Lower lobe of right lung (tissue), 2 donors: Measurements from ENCODE around the gene ELOVL7. TPM values are rescaled to one million over a fixed set of nuclear protein-coding genes. Genes with fewer than 3 reads are reported as not detected.
A peak's percentile ranks its signal among the peaks of the same experiment; 100 is the strongest.
"Not testable (repeated sequence)": the region's sequence is repeated elsewhere in the genome, so short reads cannot be mapped to it uniquely, and the experiment has no call there.

Experiments used
- ATAC-seq, 2 donors: fragments of 200-7000 bp; cut with Tn5 transposase; one replicate each; pipeline ENCODE4 v1.9.1; 2020 to 2022; ENCODE audit warnings: mild to moderate bottlenecking in 2 of 2, moderate library complexity in 2 of 2
- DNase-seq: peaks from one replicate; pipeline ENCODE4 v3.0.0-alpha.2; 2020
- H3K27ac ChIP-seq: fragments of 200-600 bp; one replicate; pipeline ENCODE4 v1.8.0; 2022
- H3K27me3 ChIP-seq: fragments of 200-600 bp; one replicate; pipeline ENCODE4 v1.8.0; 2022; ENCODE audit warnings: low read depth
- H3K36me3 ChIP-seq: fragments of 200-600 bp; one replicate; pipeline ENCODE4 v1.8.0; 2022; ENCODE audit warnings: mild to moderate bottlenecking
- H3K4me1 ChIP-seq: fragments of 200-600 bp; one replicate; pipeline ENCODE4 v1.8.0; 2022
- H3K4me3 ChIP-seq: fragments of 200-600 bp; one replicate; pipeline ENCODE4 v1.8.0; 2022; ENCODE audit warnings: mild to moderate bottlenecking
- H3K9me3 ChIP-seq: fragments of 200-600 bp; one replicate; pipeline ENCODE4 v1.8.0; 2022
- CTCF ChIP-seq: fragments of 200-600 bp; IDR thresholded peaks from one replicate; pipeline ENCODE4 v1.8.0; 2022; ENCODE audit warnings: antibody characterized with exemption, mild to moderate bottlenecking
- intact Hi-C: fragments of 100-400 bp; cut with DNase I; formaldehyde crosslinking; loops from one replicate; pipeline ENCODE4 v1.11.0; 2022
- total RNA-seq: library from RNA; stranded (reverse); fragmentation: NEBNext Ultra II Directional; extraction: Animal tissue kit (Norgen Biotek cat#: 25700); gene quantifications from one replicate; pipeline ENCODE4 v1.2.1, GENCODE V29; 2021
- donor health status: DM: no; HTN: yes; CAD: no; lungs with severe emphysema.

ELOVL7 gene
- total RNA-seq, 1 donor from 2014 or later, result 5.8 TPM

DNA sequence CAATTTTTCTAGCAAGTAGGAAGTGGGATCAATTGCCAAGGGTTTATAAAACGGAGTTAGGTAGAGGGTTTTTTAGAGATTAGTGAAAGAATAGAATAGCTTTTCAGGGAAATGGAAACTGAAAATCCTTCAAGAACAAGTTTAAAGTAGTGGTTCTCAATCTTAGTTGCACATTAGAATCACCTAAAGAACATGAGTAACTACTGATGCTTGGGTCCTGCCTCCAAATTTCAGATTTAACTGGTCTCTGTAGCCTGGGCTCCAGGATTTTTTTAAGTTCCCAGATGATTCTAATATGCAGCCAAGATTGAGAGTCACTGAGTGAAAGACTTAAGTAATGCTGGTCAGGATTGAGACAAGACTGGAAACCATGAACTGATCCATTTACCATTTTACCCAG, 20.5 kb downstream of the ELOVL7 start:
- intact Hi-C loops, result no loop called here
- no peak for ATAC-seq
- no peak for DNase-seq
- TF ChIP-seq CTCF, result no peak
- no peaks in the 10 kb centered on the region for H3K9me3 ChIP-seq
- H3K27me3 ChIP-seq, result no peaks in the 10 kb centered on the region
- no peaks in the 10 kb centered on the region for H3K4me1 ChIP-seq
- no peak overlapping the region for H3K4me3 ChIP-seq
- no peaks in the 10 kb centered on the region for H3K36me3 ChIP-seq
- H3K27ac ChIP-seq, result no peak overlapping the region

- Histone ChIP-seq H3K4me3 (no peak overlapping the region), H3K36me3 (no peaks in the 10 kb centered on the region), H3K27me3 (no peaks in the 10 kb centered on the region), H3K27ac (no peak overlapping the region), H3K4me1 (no peaks in the 10 kb centered on the region), H3K9me3 (no peaks in the 10 kb centered on the region)
- TF ChIP-seq CTCF, result no peak
- intact Hi-C loops, result no loop called here
- DNase-seq, result no peak
- ATAC-seq, result no peak
Measured at GRCh38 chr5:60822285-60822556, 21.8 kb downstream of the ELOVL7 start.

DNA sequence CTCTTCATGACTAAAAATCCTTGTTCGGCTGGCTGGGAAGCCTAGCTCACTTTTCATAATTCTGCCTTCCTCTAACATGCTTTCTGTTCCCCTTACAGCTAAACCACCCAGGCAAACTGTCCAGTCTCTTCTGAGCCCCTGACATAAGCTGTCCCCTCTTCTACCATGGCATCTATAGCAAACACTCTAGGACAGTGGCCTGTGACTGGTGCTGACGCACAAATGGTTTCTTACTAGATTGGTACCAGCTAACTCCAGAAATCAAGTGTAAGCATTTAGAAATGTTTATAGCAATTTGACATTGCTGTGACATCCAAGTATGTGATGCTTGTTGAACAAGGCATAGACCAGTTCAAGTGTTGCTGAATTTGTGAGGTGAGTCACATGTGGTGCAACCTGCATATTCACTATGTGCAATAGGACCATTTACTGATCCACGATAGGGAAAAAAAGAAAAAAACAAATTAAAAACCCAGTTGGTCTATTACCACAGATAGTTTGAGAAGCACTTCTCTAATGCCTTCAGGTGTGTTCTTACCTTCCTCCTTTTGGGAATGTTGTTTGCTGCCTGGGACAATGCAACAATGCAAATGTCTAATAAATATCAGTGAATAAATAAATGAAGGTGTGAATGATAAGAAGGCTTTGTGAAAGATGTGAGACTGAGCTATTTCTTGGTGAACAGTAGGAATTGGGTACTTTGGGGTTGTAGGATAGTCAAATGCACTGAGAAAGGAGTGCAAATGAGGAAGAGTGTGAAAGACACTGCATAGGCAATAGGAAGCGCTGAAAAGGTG, 22.4 kb downstream of the ELOVL7 start:
- Histone ChIP-seq H3K36me3 (no peaks in the 10 kb centered on the region), H3K27me3 (no peaks in the 10 kb centered on the region), H3K27ac (no peak overlapping the region), H3K9me3 (no peaks in the 10 kb centered on the region), H3K4me3 (no peak overlapping the region), H3K4me1 (no peaks in the 10 kb centered on the region)
- DNase-seq (no peak), ATAC-seq (no peak)
- no peak for TF ChIP-seq CTCF
- intact Hi-C loops, result no loop called here

GRCh38 chr5:60820593-60821487, 23.2 kb downstream of the ELOVL7 start:
- no peak overlapping the region for H3K27ac ChIP-seq
- no peak overlapping the region for H3K4me3 ChIP-seq
- H3K9me3 ChIP-seq, result no peaks in the 10 kb centered on the region
- intact Hi-C loops, result no loop called here
- H3K27me3 ChIP-seq, result no peaks in the 10 kb centered on the region
- no peaks in the 10 kb centered on the region for H3K4me1 ChIP-seq
- no peak for TF ChIP-seq CTCF
- H3K36me3 ChIP-seq, result no peaks in the 10 kb centered on the region
- ATAC-seq, result peak in 1 of 2 donors; percentile 32
- DNase-seq, result no peak

- DNase-seq, H3K36me3 ChIP-seq, H3K4me3 ChIP-seq, H3K27me3 ChIP-seq, H3K27ac ChIP-seq, ATAC-seq, H3K9me3 ChIP-seq, intact Hi-C loops, H3K4me1 ChIP-seq: not testable (repeated sequence)
Measured at GRCh38 chr5:60816138-60816537, 27.9 kb downstream of the ELOVL7 start.

DNA sequence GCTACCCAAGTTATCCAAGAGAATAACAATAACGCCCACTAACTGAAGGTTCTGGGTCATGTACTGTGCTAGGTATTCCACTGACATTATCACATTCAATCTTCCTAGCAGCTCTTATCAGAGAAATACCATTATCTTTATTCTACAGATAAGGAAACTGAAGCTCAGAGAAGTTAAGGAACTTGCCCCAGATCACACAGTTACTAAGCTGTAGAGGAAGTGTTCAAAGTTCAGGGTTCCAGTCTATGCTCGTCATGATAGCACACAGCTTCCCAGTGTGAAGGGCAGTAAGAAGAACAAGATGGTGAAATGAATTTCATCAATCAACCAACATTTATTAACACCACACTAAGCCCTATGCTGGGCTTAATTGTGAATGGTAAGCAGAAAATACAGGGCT, 29.6 kb downstream of the ELOVL7 start:
- no peaks in the 10 kb centered on the region for H3K36me3 ChIP-seq
- H3K4me3 ChIP-seq, result no peak overlapping the region
- no peak overlapping the region for H3K27ac ChIP-seq
- TF ChIP-seq CTCF, result no peak
- DNase-seq (no peak), ATAC-seq (no peak)
- no peaks in the 10 kb centered on the region for H3K9me3 ChIP-seq
- H3K27me3 ChIP-seq, result no peaks in the 10 kb centered on the region
- no peaks in the 10 kb centered on the region for H3K4me1 ChIP-seq
- intact Hi-C loops, result no loop called here
